UCSD-AML1 (cell line): ENCODE results near the gene TCEA3.

Source experiments
- DNase-seq: peaks from one replicate; lab custom pipeline; 2025; ENCODE audit not compliant: unreplicated experiment; lab: John Stamatoyannopoulos, UW

The TCEA3 gene

GRCh38 chr1:23341931-23342692 lies 82.4 kb downstream of the TCEA3 start:
- no peak for DNase-seq

GRCh38 chr1:23339632-23340031 lies 84.9 kb downstream of the TCEA3 start:
- DNase-seq = no peak

GRCh38 chr1:23337869-23338268 lies 86.7 kb downstream of the TCEA3 start:
- no peak for DNase-seq

GRCh38 chr1:23331713-23332112 lies 92.8 kb downstream of the TCEA3 start:
- DNase-seq = no peak
